Nephron progenitor cell (in vitro differentiated cells): ENCODE data around the gene KHDRBS2.

Experiments used
- DNase-seq: peaks from one replicate; pipeline ENCODE4 v3.0.0; 2021
- H3K27ac Mint-ChIP-seq: 2 replicates; pipeline ENCODE4 v1.8.0; 2021; ENCODE audit warnings: mild to moderate bottlenecking, moderate library complexity, mixed read lengths
- H3K27me3 Mint-ChIP-seq: 2 replicates; pipeline ENCODE4 v1.8.0; 2021; ENCODE audit warnings: mild to moderate bottlenecking, low read depth, mixed read lengths; ENCODE audit not compliant: poor library complexity
- H3K36me3 Mint-ChIP-seq: 2 replicates; pipeline ENCODE4 v1.8.0; 2021; ENCODE audit warnings: low read depth, mixed read lengths
- H3K4me1 Mint-ChIP-seq: 2 replicates; pipeline ENCODE4 v1.8.0; 2021; ENCODE audit warnings: mixed read lengths
- H3K4me3 Mint-ChIP-seq: 2 replicates; pipeline ENCODE4 v1.8.0; 2021; ENCODE audit warnings: mild to moderate bottlenecking, moderate library complexity, mixed read lengths
- H3K9me3 Mint-ChIP-seq: 2 replicates; pipeline ENCODE4 v1.8.0; 2021; ENCODE audit warnings: mild to moderate bottlenecking, moderate library complexity, mixed read lengths
- CTCF ChIP-seq: fragments of 200-600 bp; sonication (generic); IDR thresholded peaks from 2 replicates; pipeline ENCODE4 v1.5.0; 2021; ENCODE audit warnings: antibody characterized with exemption

KHDRBS2 gene

GRCh38 chr6:62296541-62296940 lies 10.5 kb upstream of the KHDRBS2 start:
- Mint-ChIP-seq H3K27me3 (no peaks in the 10 kb centered on the region), H3K27ac (no peak overlapping the region), H3K4me3 (no peak overlapping the region), H3K4me1 (no peaks in the 10 kb centered on the region), H3K36me3 (no peaks in the 10 kb centered on the region), H3K9me3 (peaks cover 4% of the 10 kb centered on the region)
- TF ChIP-seq CTCF: no peak
- DNase-seq: no peak

GRCh38 chr6:62288974-62289373 lies 2.9 kb upstream of the KHDRBS2 start:
- TF ChIP-seq CTCF: no peak
- Mint-ChIP-seq H3K4me3 (no peak overlapping the region), H3K4me1 (peaks cover 18% of the 10 kb centered on the region), H3K9me3 (no peaks in the 10 kb centered on the region), H3K27ac (no peak overlapping the region), H3K36me3 (no peaks in the 10 kb centered on the region), H3K27me3 (peaks cover 36% of the 10 kb centered on the region)
- DNase-seq: no peak

GRCh38 chr6:62288562-62288961 lies 2.5 kb upstream of the KHDRBS2 start:
- H3K9me3 Mint-ChIP-seq: no peaks in the 10 kb centered on the region
- H3K4me1 Mint-ChIP-seq: peaks cover 22% of the 10 kb centered on the region
- DNase-seq: no peak
- H3K4me3 Mint-ChIP-seq: no peak overlapping the region
- H3K27me3 Mint-ChIP-seq: peaks cover 36% of the 10 kb centered on the region
- no peak overlapping the region for H3K27ac Mint-ChIP-seq
- no peaks in the 10 kb centered on the region for H3K36me3 Mint-ChIP-seq
- no peak for TF ChIP-seq CTCF

GRCh38 chr6:62286470-62286843 lies 432 bp upstream of the KHDRBS2 start:
- Mint-ChIP-seq H3K27me3 (peaks cover 36% of the 10 kb centered on the region), H3K4me1 (peaks cover 23% of the 10 kb centered on the region), H3K36me3 (no peaks in the 10 kb centered on the region), H3K27ac (no peak overlapping the region), H3K4me3 (peak overlapping the region; percentile 89), H3K9me3 (no peaks in the 10 kb centered on the region)
- DNase-seq: no peak
- TF ChIP-seq CTCF: no peak

GRCh38 chr6:62284725-62285124 lies 1.3 kb downstream of the KHDRBS2 start:
- Mint-ChIP-seq H3K4me1 (peaks cover 23% of the 10 kb centered on the region), H3K4me3 (peak overlapping the region; percentile 89), H3K27ac (no peak overlapping the region), H3K9me3 (no peaks in the 10 kb centered on the region), H3K36me3 (no peaks in the 10 kb centered on the region), H3K27me3 (peaks cover 36% of the 10 kb centered on the region)
- DNase-seq: no peak
- TF ChIP-seq CTCF: no peak

GRCh38 chr6:62283796-62284411 lies 2.1 kb downstream of the KHDRBS2 start:
- Mint-ChIP-seq H3K27me3 (peaks cover 36% of the 10 kb centered on the region), H3K36me3 (no peaks in the 10 kb centered on the region), H3K9me3 (no peaks in the 10 kb centered on the region), H3K27ac (no peak overlapping the region), H3K4me1 (peaks cover 23% of the 10 kb centered on the region), H3K4me3 (peak overlapping the region; percentile 4)
- peak; percentile 71 for TF ChIP-seq CTCF
- DNase-seq: peak; percentile 20
